22Rv1 (cell line): ENCODE results near the gene MEIS2.

Source experiments
- CTCF ChIP-seq: fragments of 450-650 bp; IDR thresholded peaks from 2 replicates; pipeline ENCODE4 v1.5.1; 2017; ENCODE audit warnings: mild to moderate bottlenecking
- ZFX ChIP-seq: fragments of 450-650 bp; IDR thresholded peaks from 2 replicates; pipeline ENCODE4 v1.6.1; 2017; ENCODE audit warnings: antibody characterized with exemption, borderline replicate concordance

GRCh38 chr15:37017031-37017625, 83.2 kb downstream of the MEIS2 start:
- TF ChIP-seq CTCF (no peak), ZFX (no peak)
